K562 (cell line): Measurements from ENCODE around the gene FANCG. TPM values are rescaled to one million over a fixed set of nuclear protein-coding genes. Genes with fewer than 3 reads are reported as not detected.
A peak's percentile ranks its signal among the peaks of the same experiment; 100 is the strongest.

Source experiments
- HDAC1 ChIP-seq, 2 experiments: fragments of 450-650 bp; IDR thresholded peaks; 2 replicates each; pipeline ENCODE4 v1.6.1; 2016 to 2017; ENCODE audit warnings: inconsistent platforms in 1 of 2, mild to moderate bottlenecking in 1 of 2, moderate library complexity in 1 of 2
- HDAC2 ChIP-seq: fragments of 450-650 bp; IDR thresholded peaks from 2 replicates; pipeline ENCODE4 v1.6.1; 2016; ENCODE audit warnings: mild to moderate bottlenecking
- HNRNPL ChIP-seq: fragments of 200-400 bp; formaldehyde crosslinking; IDR thresholded peaks from 2 replicates; pipeline ENCODE4 v1.6.1; 2017; ENCODE audit warnings: low read depth, mild to moderate bottlenecking, low read length
- KDM5B ChIP-seq: fragments of 200-600 bp; sonication (generic); IDR thresholded peaks from 2 replicates; pipeline ENCODE4 v1.6.1; 2012; ENCODE audit warnings: low read depth, mild to moderate bottlenecking, moderate library complexity, low read length, control low read depth, inconsistent platforms; ENCODE audit not compliant: insufficient replicate concordance
- MYC ChIP-seq, 2 experiments: fragments of 250-450 bp in 1 of 2; sonication (Bioruptor Pico) in 1 of 2; IDR thresholded peaks; 2 replicates each; pipeline versions ENCODE4 v1.5.1 to v1.6.1; 2012 to 2021; ENCODE audit warnings: low read depth in 2 of 2, borderline replicate concordance in 1 of 2, improper control_type of control experiment in 1 of 2, low read length in 1 of 2, mild to moderate bottlenecking in 1 of 2, moderate library complexity in 1 of 2
- NCOA6 ChIP-seq: fragments of 450-650 bp; IDR thresholded peaks from 2 replicates; pipeline ENCODE4 v1.6.1; 2017; ENCODE audit warnings: mild to moderate bottlenecking
- PHF21A ChIP-seq: fragments of 450-650 bp; IDR thresholded peaks from 2 replicates; pipeline ENCODE4 v1.6.1; 2017; ENCODE audit warnings: low read depth, borderline replicate concordance
- SMC3 ChIP-seq: conservative IDR thresholded peaks from 2 replicates; pipeline ENCODE4 v1.6.1; 2011; ENCODE audit warnings: low read depth, low read length, improper control_type of control experiment; ENCODE audit not compliant: insufficient read depth
- SP1 ChIP-seq: sonication (generic); formaldehyde crosslinking; IDR thresholded peaks from 2 replicates; pipeline ENCODE4 v1.8.1; 2022; ENCODE audit warnings: mild to moderate bottlenecking, missing genetic modification reagents
- TEAD4 ChIP-seq, 2 experiments: sonication (generic) in 1 of 2; formaldehyde crosslinking in 1 of 2; IDR thresholded peaks; 2 replicates each; pipeline versions ENCODE4 v1.6.1 to v1.8.0; 2012 to 2022; ENCODE audit warnings: borderline replicate concordance in 1 of 2, inconsistent platforms in 1 of 2, low read length in 1 of 2, mild to moderate bottlenecking in 1 of 2, missing genetic modification reagents in 1 of 2
- TOE1 ChIP-seq, 2 experiments: fragments of 450-650 bp in 1 of 2; sonication (generic) in 1 of 2; formaldehyde crosslinking in 1 of 2; IDR thresholded peaks; 2 replicates each; pipeline versions ENCODE4 v1.7.1 to v1.8.0; 2016 to 2022; ENCODE audit warnings: borderline replicate concordance in 2 of 2, mild to moderate bottlenecking in 2 of 2, antibody characterized with exemption in 1 of 2, inconsistent platforms in 1 of 2, low read depth in 1 of 2, missing genetic modification reagents in 1 of 2, moderate library complexity in 1 of 2
- ZBTB7A ChIP-seq: IDR thresholded peaks from 2 replicates; pipeline ENCODE4 v1.6.1; 2011; ENCODE audit warnings: low read depth, mild to moderate bottlenecking, low read length, moderate library complexity, borderline replicate concordance; ENCODE audit not compliant: control insufficient read depth
- ZC3H4 ChIP-seq: sonication (generic); formaldehyde crosslinking; IDR thresholded peaks from 2 replicates; pipeline ENCODE4 v1.9.0; 2021; ENCODE audit warnings: missing genetic modification reagents, borderline replicate concordance
- ZNF707 ChIP-seq: fragments of 250-450 bp; sonication (Bioruptor Pico); conservative IDR thresholded peaks from 2 replicates; pipeline ENCODE4 v1.8.0; 2022; ENCODE audit warnings: inconsistent platforms, mild to moderate bottlenecking, moderate library complexity
- ZNF778 ChIP-seq: fragments of 450-650 bp; formaldehyde crosslinking; IDR thresholded peaks from 2 replicates; pipeline ENCODE4 v1.4.0; 2020; ENCODE audit warnings: mild to moderate bottlenecking, moderate library complexity
- polyA plus RNA-seq, 8 experiments: library from polyadenylated mRNA; depleted of rRNA in 4 of 8; stranded (reverse) in 5 of 8; unstranded in 3 of 8; fragments of >200 nt; fragmentation: Nextera tagmentation in 2 of 8; fragmentation: Illumina TruSeq in 1 of 8; extraction: Ambion mirVana in 2 of 8; extraction: Trizol in 1 of 8; gene quantifications; 2 replicates each; pipeline versions ENCODE4 v1.2.1 to v1.2.3, GENCODE V29; 2011 to 2014; ENCODE audit warnings: inconsistent platforms in 1 of 8, missing spikeins in 1 of 8
- total RNA-seq, 7 experiments: library from RNA; depleted of rRNA in 6 of 7; stranded (reverse); fragments of >200 nt in 6 of 7; fragmentation: Illumina TruSeq in 2 of 7; extraction: Trizol in 2 of 7; gene quantifications; 2 replicates each; pipeline versions ENCODE4 v1.2.1 to v1.2.3, GENCODE V29; 2011 to 2021; ENCODE audit warnings: low replicate concordance in 1 of 7
- TF ChIP-seq, protein P1 (sequence below): sonication (generic); formaldehyde crosslinking; IDR thresholded peaks from 2 replicates; pipeline ENCODE4 v1.8.0; 2023; ENCODE audit warnings: mild to moderate bottlenecking, missing genetic modification reagents
- TF ChIP-seq, protein P2 (sequence below), 2 experiments: fragments of 450-650 bp; IDR thresholded peaks; 2 replicates each; pipeline ENCODE4 v1.6.1; 2018; ENCODE audit warnings: mild to moderate bottlenecking in 2 of 2, low read depth in 1 of 2; ENCODE audit not compliant: partially characterized antibody in 2 of 2

The FANCG gene
- total and polyA plus RNA-seq, 9 of the 15 experiments (the other 6 are each of a cell fraction or from before 2014, with no cell fraction given), result 7.5 to 43.9 (median 31.0) TPM

DNA sequence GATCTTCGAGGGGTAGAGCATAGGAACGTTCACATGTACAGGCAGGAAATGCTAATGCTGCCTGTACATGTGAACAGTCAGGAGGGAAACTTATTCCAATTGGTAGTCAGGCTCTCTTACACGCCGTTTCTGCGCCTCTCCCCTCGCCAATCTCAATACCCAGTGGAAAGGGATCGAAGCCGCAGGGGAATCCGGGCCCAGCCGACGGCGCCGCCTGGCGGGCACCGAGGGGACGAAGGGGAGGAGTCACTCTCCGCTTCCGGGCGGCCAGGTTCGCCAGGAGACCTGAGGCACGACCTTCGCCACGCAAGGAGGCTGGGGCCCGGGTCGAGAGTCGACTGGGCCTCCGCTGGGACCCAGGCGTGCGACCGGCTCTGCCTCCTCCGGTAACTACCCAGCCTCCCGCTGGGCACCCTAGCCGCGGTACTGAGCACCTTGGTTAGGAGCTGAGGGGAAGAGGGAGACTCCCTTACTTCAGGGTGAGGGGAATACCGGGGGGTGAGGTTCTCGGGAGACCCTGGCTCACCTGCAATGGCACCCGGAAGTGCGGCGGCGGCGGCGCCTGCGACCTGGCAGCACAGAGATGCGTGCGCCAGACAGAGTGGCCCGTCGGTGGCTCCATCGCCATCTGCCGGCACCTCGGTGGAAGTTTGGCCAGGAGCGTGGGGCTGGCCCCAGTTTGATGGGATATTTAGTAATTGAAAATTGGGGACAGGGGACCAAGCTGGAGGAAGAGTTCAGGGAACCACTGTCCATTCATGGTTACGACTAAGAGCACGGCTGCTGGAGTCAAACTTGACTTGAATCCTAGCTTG, 16.5 kb upstream of the FANCG start, which contains the start of gene PIGO (continued):
- TF ChIP-seq, protein P1, sequence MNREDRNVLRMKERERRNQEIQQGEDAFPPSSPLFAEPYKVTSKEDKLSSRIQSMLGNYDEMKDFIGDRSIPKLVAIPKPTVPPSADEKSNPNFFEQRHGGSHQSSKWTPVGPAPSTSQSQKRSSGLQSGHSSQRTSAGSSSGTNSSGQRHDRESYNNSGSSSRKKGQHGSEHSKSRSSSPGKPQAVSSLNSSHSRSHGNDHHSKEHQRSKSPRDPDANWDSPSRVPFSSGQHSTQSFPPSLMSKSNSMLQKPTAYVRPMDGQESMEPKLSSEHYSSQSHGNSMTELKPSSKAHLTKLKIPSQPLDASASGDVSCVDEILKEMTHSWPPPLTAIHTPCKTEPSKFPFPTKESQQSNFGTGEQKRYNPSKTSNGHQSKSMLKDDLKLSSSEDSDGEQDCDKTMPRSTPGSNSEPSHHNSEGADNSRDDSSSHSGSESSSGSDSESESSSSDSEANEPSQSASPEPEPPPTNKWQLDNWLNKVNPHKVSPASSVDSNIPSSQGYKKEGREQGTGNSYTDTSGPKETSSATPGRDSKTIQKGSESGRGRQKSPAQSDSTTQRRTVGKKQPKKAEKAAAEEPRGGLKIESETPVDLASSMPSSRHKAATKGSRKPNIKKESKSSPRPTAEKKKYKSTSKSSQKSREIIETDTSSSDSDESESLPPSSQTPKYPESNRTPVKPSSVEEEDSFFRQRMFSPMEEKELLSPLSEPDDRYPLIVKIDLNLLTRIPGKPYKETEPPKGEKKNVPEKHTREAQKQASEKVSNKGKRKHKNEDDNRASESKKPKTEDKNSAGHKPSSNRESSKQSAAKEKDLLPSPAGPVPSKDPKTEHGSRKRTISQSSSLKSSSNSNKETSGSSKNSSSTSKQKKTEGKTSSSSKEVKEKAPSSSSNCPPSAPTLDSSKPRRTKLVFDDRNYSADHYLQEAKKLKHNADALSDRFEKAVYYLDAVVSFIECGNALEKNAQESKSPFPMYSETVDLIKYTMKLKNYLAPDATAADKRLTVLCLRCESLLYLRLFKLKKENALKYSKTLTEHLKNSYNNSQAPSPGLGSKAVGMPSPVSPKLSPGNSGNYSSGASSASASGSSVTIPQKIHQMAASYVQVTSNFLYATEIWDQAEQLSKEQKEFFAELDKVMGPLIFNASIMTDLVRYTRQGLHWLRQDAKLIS (CRISPR knock-in tag), result peak; percentile 41; the same call in 1 of the 2 replicates
- TF ChIP-seq HDAC1 (IDR thresholded peaks at IDR 0.05) (peak in 1 of 2 experiments; percentile 75; a peak in 2 of 4 replicates), SMC3 (peak; percentile 49; the same call in 1 of the 2 replicates), HDAC2 (no peak; the same call in 1 of the 2 replicates), TOE1 (IDR thresholded peaks at IDR 0.05; ENCODE audit: borderline replicate concordance) (peak; percentile 75), TOE1 (CRISPR knock-in tag; IDR thresholded peaks at IDR 0.05; ENCODE audit: borderline replicate concordance, low read depth) (no peak; the same call in 1 of the 2 replicates), ZNF707 (CRISPR knock-in tag) (no peak), MYC (IDR thresholded peaks at IDR 0.05; ENCODE audit: low read depth, low read length) (peak; percentile 86), MYC (CRISPR knock-in tag; IDR thresholded peaks at IDR 0.05; ENCODE audit: borderline replicate concordance, low read depth) (no peak), SP1 (peak; percentile 92), KDM5B (peak; percentile 73), NCOA6 (peak; percentile 13; the same call in 1 of the 2 replicates), PHF21A (peak; percentile 8; the same call in 1 of the 2 replicates), TEAD4 (IDR thresholded peaks at IDR 0.05; ENCODE audit: low read length) (peak; percentile 16; the same call in 1 of the 2 replicates), TEAD4 (CRISPR knock-in tag; IDR thresholded peaks at IDR 0.05; ENCODE audit: borderline replicate concordance) (no peak), ZC3H4 (CRISPR knock-in tag) (0 out of 2 replicates have a peak, but pooled peaks have one; percentile 37), HNRNPL (peak; percentile 46; the same call in 1 of the 2 replicates), ZBTB7A (peak; percentile 86), ZNF778 (no peak)
- TF ChIP-seq, protein P2, sequence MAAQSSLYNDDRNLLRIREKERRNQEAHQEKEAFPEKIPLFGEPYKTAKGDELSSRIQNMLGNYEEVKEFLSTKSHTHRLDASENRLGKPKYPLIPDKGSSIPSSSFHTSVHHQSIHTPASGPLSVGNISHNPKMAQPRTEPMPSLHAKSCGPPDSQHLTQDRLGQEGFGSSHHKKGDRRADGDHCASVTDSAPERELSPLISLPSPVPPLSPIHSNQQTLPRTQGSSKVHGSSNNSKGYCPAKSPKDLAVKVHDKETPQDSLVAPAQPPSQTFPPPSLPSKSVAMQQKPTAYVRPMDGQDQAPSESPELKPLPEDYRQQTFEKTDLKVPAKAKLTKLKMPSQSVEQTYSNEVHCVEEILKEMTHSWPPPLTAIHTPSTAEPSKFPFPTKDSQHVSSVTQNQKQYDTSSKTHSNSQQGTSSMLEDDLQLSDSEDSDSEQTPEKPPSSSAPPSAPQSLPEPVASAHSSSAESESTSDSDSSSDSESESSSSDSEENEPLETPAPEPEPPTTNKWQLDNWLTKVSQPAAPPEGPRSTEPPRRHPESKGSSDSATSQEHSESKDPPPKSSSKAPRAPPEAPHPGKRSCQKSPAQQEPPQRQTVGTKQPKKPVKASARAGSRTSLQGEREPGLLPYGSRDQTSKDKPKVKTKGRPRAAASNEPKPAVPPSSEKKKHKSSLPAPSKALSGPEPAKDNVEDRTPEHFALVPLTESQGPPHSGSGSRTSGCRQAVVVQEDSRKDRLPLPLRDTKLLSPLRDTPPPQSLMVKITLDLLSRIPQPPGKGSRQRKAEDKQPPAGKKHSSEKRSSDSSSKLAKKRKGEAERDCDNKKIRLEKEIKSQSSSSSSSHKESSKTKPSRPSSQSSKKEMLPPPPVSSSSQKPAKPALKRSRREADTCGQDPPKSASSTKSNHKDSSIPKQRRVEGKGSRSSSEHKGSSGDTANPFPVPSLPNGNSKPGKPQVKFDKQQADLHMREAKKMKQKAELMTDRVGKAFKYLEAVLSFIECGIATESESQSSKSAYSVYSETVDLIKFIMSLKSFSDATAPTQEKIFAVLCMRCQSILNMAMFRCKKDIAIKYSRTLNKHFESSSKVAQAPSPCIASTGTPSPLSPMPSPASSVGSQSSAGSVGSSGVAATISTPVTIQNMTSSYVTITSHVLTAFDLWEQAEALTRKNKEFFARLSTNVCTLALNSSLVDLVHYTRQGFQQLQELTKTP (IDR thresholded peaks at IDR 0.05; ENCODE audit: low read depth in 1 of 2, partially characterized antibody in 2 of 2), result peak in 1 of 2 experiments; percentile 53
